ENCODE results near the gene POLN. TPM values are rescaled to one million over a fixed set of nuclear protein-coding genes. Genes with fewer than 3 reads are reported as not detected.
A peak's percentile ranks its signal among the peaks of the same experiment; 100 is the strongest.

Gene POLN
- total and polyA plus RNA-seq, 8 donors: 2.7 to 5.7 (median 3.9) TPM

DNA sequence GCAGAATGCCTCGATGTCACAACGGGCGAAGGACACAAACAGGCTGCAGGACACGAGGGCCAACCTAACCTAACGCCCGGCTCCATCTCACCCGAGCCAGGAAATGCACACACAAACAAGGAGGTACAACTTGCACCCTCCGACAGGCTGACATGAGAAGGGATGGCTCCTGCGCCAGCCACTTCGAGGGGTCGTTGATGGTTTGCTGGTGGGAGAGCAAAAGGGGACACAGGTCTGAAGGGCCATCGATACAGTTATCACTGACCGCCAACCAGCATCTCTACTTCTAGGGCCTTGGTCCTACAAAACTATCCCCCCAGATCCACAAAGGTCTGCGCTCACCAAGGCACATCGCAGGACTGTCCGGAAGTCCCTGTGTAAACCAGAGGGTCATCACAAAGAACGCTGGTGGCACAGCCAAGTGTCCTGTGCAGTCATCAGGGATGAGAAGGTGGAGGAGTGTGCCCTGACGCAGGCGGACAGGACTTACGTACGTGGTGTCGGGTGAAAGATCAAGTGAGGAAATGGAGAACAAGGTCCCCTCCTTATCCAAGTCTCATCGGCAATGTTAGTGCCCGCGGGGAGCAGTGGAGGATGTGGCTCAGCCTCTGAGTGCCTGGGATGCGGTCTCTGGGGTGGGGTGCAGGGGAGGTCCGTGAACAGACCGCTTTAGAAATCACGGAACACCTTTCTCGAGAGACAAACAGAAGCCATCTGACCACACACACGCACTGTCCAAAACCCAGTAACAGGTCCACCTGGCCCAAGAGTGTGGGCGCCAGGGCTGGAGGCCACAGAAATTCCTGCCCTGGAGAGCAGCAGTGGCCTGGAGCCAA is 13.0 kb upstream of the POLN start:
- Histone ChIP-seq H3K27ac (peak overlapping the region in 1 of 2 donors; percentile 79), H3K4me3 (no peak overlapping the region), H3K9me3 (no peaks in the 10 kb centered on the region), H3K36me3 (peaks cover 0 to 69% of the 10 kb centered on the region in 2 donors), H3K27me3 (no peaks in the 10 kb centered on the region), H3K4me1 (peaks cover 37 to 52% of the 10 kb centered on the region in 2 donors)
- DNase-seq (peak in 2 of 4 donors; percentile 27 to 57), ATAC-seq (no peak)
- intact Hi-C loops (cut with DNase I): no loop called here
- TF ChIP-seq, protein P1, sequence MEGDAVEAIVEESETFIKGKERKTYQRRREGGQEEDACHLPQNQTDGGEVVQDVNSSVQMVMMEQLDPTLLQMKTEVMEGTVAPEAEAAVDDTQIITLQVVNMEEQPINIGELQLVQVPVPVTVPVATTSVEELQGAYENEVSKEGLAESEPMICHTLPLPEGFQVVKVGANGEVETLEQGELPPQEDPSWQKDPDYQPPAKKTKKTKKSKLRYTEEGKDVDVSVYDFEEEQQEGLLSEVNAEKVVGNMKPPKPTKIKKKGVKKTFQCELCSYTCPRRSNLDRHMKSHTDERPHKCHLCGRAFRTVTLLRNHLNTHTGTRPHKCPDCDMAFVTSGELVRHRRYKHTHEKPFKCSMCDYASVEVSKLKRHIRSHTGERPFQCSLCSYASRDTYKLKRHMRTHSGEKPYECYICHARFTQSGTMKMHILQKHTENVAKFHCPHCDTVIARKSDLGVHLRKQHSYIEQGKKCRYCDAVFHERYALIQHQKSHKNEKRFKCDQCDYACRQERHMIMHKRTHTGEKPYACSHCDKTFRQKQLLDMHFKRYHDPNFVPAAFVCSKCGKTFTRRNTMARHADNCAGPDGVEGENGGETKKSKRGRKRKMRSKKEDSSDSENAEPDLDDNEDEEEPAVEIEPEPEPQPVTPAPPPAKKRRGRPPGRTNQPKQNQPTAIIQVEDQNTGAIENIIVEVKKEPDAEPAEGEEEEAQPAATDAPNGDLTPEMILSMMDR (IDR thresholded peaks at IDR 0.05): no peak

DNA sequence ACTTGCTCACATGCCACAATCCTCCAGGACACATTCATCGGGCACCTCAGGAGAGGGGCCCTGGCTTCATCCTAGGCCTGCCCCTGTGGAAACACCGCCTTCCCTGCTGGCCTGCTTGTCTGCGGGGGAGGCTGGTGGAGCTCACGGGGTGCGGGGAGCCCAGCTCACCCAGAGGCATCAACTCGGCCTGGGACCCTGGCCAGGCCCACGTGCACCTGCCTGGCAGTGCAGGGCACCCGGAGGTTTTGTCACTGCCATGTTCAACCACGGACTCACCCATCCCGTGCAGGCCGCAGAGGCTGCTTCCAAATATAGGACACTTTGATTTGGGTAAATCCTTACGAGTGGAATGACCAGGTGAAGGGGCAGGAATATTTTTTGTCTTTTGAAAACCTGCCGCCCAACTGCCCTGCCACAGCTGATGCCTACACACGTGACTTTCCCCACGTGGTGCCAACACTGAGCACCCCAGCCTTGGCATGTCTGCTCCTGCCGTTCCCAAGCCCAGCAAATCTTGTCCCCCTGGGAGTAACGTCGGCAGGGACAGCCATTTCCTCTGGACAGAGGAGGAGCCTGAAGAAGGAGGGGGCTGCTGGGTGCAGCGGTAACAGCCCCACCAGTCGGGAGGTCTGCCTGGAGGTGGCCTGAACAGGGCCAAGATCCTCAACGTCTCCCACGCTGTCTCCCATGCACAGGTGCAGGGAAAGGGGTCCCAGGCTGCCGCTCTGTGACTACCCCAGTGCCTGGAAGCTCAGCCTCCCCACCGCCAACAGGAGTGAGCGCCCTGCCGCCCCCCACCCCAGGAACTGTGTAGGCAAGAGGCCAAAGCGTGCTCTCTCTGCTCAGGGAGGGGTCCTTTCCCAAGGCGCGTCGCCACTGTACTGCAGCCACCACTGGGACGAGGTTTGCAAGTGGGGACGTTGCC is 11.5 kb upstream of the POLN start:
- no peak for ATAC-seq
- no peak overlapping the region for H3K27ac ChIP-seq
- TF ChIP-seq, protein P1 (IDR thresholded peaks at IDR 0.05): no peak
- no peaks in the 10 kb centered on the region for H3K9me3 ChIP-seq
- peak in 2 of 4 donors; percentile 25 to 62 for DNase-seq
- intact Hi-C loops (cut with DNase I): no loop called here
- no peaks in the 10 kb centered on the region for H3K27me3 ChIP-seq
- peaks cover 0 to 81% of the 10 kb centered on the region in 2 donors for H3K36me3 ChIP-seq
- H3K4me1 ChIP-seq: peaks cover 28 to 38% of the 10 kb centered on the region in 2 donors
- H3K4me3 ChIP-seq: no peak overlapping the region

DNA sequence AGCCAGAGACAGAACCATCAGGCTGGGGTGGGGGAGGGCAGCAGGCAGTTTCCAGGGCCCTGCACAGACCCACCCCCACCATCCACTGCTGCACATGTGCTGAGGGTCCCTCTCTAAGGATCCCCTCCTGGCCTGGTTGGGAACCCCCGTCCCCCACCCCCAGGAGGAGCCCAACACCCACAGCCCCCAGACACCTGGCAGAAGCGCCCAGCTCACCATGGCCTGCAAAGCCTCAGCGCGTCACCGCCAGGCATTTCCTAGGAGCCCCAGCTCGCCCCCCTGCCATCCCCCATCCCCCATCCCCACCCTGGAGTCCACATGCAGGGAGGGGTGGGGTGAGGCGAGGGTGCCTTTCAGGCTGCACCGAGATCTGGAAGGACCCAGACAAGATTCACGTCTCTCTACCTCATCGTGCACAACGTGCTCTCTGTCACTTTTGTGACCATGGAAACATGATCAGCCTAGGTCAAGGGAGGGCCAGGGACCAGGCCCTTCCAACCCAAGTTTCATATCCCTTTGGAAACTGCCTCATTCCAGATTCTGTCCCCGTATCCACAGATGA is 10.7 kb upstream of the POLN start:
- DNase-seq (peak in 1 of 4 donors; percentile 45), ATAC-seq (no peak)
- H3K27ac ChIP-seq: no peak overlapping the region
- H3K4me3 ChIP-seq: no peak overlapping the region
- H3K27me3 ChIP-seq: no peaks in the 10 kb centered on the region
- no peaks in the 10 kb centered on the region for H3K9me3 ChIP-seq
- intact Hi-C loops (cut with DNase I): no loop called here
- peaks cover 22 to 30% of the 10 kb centered on the region in 2 donors for H3K4me1 ChIP-seq
- H3K36me3 ChIP-seq: peaks cover 0 to 81% of the 10 kb centered on the region in 2 donors
- TF ChIP-seq, protein P1 (IDR thresholded peaks at IDR 0.05): no peak

DNA sequence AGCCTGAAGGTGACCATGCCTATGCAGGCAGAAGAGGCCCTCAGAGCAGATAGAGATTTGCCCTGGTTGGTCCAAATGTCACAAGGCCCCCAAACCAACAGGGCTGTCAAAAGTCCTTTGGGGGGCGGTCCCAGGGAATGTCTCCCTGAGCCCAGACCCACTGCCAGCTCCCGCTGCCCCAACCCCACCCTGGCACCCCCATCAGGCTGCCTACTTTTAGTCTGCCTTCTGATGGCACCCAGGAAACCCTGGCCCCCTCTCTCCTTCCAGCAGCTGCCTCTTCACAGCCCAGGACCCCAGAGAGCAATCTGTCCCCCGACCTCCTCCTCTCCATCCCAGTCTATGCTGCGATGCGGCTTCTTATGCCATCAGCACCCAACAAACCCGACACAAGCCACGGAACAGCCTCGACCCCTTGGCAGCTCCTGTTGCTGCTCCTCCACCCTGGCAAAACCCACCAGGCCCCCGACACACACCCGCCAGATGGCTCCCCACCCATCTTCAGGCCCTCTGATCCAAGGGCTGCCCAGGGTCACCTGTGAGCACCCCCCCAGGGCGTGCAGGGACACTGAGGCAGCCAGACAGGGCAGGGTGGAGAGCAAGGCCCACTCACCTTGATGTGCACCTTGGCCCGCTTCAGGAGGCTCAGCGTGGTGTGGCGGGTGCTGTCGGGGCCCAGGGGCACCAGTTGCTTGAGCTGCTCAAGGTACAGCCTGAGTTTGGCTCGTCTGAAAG is 10.0 kb upstream of the POLN start:
- TF ChIP-seq, protein P1 (IDR thresholded peaks at IDR 0.05): no peak
- peak in 2 of 4 donors; percentile 27 to 57 for DNase-seq
- H3K9me3 ChIP-seq: no peaks in the 10 kb centered on the region
- intact Hi-C loops (cut with DNase I): no loop called here
- H3K27me3 ChIP-seq: no peaks in the 10 kb centered on the region
- H3K27ac ChIP-seq: no peak overlapping the region
- peaks cover 16 to 23% of the 10 kb centered on the region in 2 donors for H3K4me1 ChIP-seq
- peaks cover 0 to 77% of the 10 kb centered on the region in 2 donors for H3K36me3 ChIP-seq
- ATAC-seq: no peak
- no peak overlapping the region for H3K4me3 ChIP-seq

All from left lung (tissue), 10 donors.